ENCODE measurements around the gene ATP8B3. TPM values are rescaled to one million over a fixed set of nuclear protein-coding genes. Genes with fewer than 3 reads are reported as not detected.

The ATP8B3 gene
- total RNA-seq, 6 experiments from 2014 or later: 4.9 to 8.8 (median 7.6) TPM

GRCh38 chr19:1760020-1760419 lies 52.1 kb downstream of the ATP8B3 start:
- Mint-ChIP-seq H3K27me3 (ENCODE audit: insufficient read depth) (peaks cover 64% of the 10 kb centered on the region), H3K4me1 (ENCODE audit: low read depth) (0 out of 2 replicates have a peak, but pooled peaks cover 6% of the 10 kb centered on the region), H3K36me3 (ENCODE audit: low read depth) (no peaks in the 10 kb centered on the region), H3K4me3 (no peak overlapping the region), H3K9me3 (no peaks in the 10 kb centered on the region), H3K27ac (no peak overlapping the region)
- DNase-seq: no peak
- no peak for TF ChIP-seq CTCF (IDR thresholded peaks at IDR 0.05)

GRCh38 chr19:1758959-1759903 lies 52.8 kb downstream of the ATP8B3 start:
- no peaks in the 10 kb centered on the region for H3K9me3 Mint-ChIP-seq
- 0 out of 2 replicates have a peak, but pooled peaks cover 6% of the 10 kb centered on the region for H3K4me1 Mint-ChIP-seq (ENCODE audit: low read depth)
- no peak overlapping the region for H3K27ac Mint-ChIP-seq
- no peaks in the 10 kb centered on the region for H3K36me3 Mint-ChIP-seq (ENCODE audit: low read depth)
- TF ChIP-seq CTCF (IDR thresholded peaks at IDR 0.05): no peak
- no peak overlapping the region for H3K4me3 Mint-ChIP-seq
- peaks cover 64% of the 10 kb centered on the region for H3K27me3 Mint-ChIP-seq (ENCODE audit: insufficient read depth)
- no peak for DNase-seq

GRCh38 chr19:1758231-1758577 lies 53.9 kb downstream of the ATP8B3 start:
- Mint-ChIP-seq H3K27ac (no peak overlapping the region), H3K4me3 (no peak overlapping the region), H3K27me3 (ENCODE audit: insufficient read depth) (peaks cover 56% of the 10 kb centered on the region), H3K9me3 (no peaks in the 10 kb centered on the region), H3K36me3 (ENCODE audit: low read depth) (no peaks in the 10 kb centered on the region), H3K4me1 (ENCODE audit: low read depth) (0 out of 2 replicates have a peak, but pooled peaks cover 6% of the 10 kb centered on the region)
- no peak for DNase-seq
- no peak for TF ChIP-seq CTCF (IDR thresholded peaks at IDR 0.05)

GRCh38 chr19:1757468-1758230 lies 54.4 kb downstream of the ATP8B3 start:
- TF ChIP-seq CTCF (IDR thresholded peaks at IDR 0.05): no peak
- H3K27ac Mint-ChIP-seq: no peak overlapping the region
- H3K27me3 Mint-ChIP-seq (ENCODE audit: insufficient read depth): peaks cover 52% of the 10 kb centered on the region
- H3K4me3 Mint-ChIP-seq: no peak overlapping the region
- no peak for DNase-seq
- H3K4me1 Mint-ChIP-seq (ENCODE audit: low read depth): 0 out of 2 replicates have a peak, but pooled peaks cover 6% of the 10 kb centered on the region
- no peaks in the 10 kb centered on the region for H3K36me3 Mint-ChIP-seq (ENCODE audit: low read depth)
- H3K9me3 Mint-ChIP-seq: no peaks in the 10 kb centered on the region

- H3K27me3 Mint-ChIP-seq (ENCODE audit: insufficient read depth): peaks cover 58% of the 10 kb centered on the region
- no peaks in the 10 kb centered on the region for H3K9me3 Mint-ChIP-seq
- no peak overlapping the region for H3K4me3 Mint-ChIP-seq
- H3K36me3 Mint-ChIP-seq (ENCODE audit: low read depth): no peaks in the 10 kb centered on the region
- TF ChIP-seq CTCF (IDR thresholded peaks at IDR 0.05): no peak
- DNase-seq: no peak
- 0 out of 2 replicates have a peak, but pooled peaks cover 6% of the 10 kb centered on the region for H3K4me1 Mint-ChIP-seq (ENCODE audit: low read depth)
- H3K27ac Mint-ChIP-seq: no peak overlapping the region
These were observed 55.2 kb downstream of the ATP8B3 start for GRCh38 chr19:1756705-1757465.

Data from HFFc6 (cell line).